Superior temporal gyrus (tissue), 1 donor: ENCODE results near the gene SLC4A1AP.
"Not testable (repeated sequence)": the region's sequence is repeated elsewhere in the genome, so short reads cannot be mapped to it uniquely, and the experiment has no call there.

ENCODE experiments used
- DNase-seq: peaks from one replicate; pipeline ENCODE4 v3.0.0-alpha.2; 2016; ENCODE audit errors: extremely low spot score

The SLC4A1AP gene

GRCh38 chr2:27652341-27652740, 11.3 kb upstream of the SLC4A1AP start:
- DNase-seq = no peak

GRCh38 chr2:27652790-27653189, 10.9 kb upstream of the SLC4A1AP start:
- no peak for DNase-seq

GRCh38 chr2:27653397-27653796, 10.3 kb upstream of the SLC4A1AP start:
- DNase-seq = no peak

GRCh38 chr2:27655155-27655951, 8.3 kb upstream of the SLC4A1AP start:
- DNase-seq = no peak

- DNase-seq = no peak
Observed at GRCh38 chr2:27661371-27661770, 2.3 kb upstream of the SLC4A1AP start.

GRCh38 chr2:27664154-27664574, 475 bp downstream of the SLC4A1AP start:
- no peak for DNase-seq

GRCh38 chr2:27664622-27665363, 1.1 kb downstream of the SLC4A1AP start:
- DNase-seq = no peak

- DNase-seq = no peak
Observed at GRCh38 chr2:27667446-27667845, 3.8 kb downstream of the SLC4A1AP start.

GRCh38 chr2:27671235-27671634, 7.5 kb downstream of the SLC4A1AP start:
- no peak for DNase-seq

- DNase-seq = no peak
Observed at GRCh38 chr2:27672723-27673486, 9.2 kb downstream of the SLC4A1AP start.

GRCh38 chr2:27680571-27680970, 16.9 kb downstream of the SLC4A1AP start:
- no peak for DNase-seq

GRCh38 chr2:27681841-27682240, 18.2 kb downstream of the SLC4A1AP start:
- no peak for DNase-seq

GRCh38 chr2:27682334-27682771, 18.7 kb downstream of the SLC4A1AP start:
- not testable (repeated sequence) for DNase-seq

GRCh38 chr2:27683390-27684071, 19.8 kb downstream of the SLC4A1AP start:
- peak; percentile 95 for DNase-seq

GRCh38 chr2:27685006-27685405, 21.3 kb downstream of the SLC4A1AP start:
- DNase-seq = not testable (repeated sequence)

- DNase-seq = no peak
Observed at GRCh38 chr2:27685577-27685976, 21.9 kb downstream of the SLC4A1AP start.

- no peak for DNase-seq
Observed at GRCh38 chr2:27687232-27687631, 23.5 kb downstream of the SLC4A1AP start.

- no peak for DNase-seq
Observed at GRCh38 chr2:27689424-27689823, 25.7 kb downstream of the SLC4A1AP start.

- no peak for DNase-seq
Observed at GRCh38 chr2:27690052-27690451, 26.4 kb downstream of the SLC4A1AP start.

- DNase-seq = no peak
Observed at GRCh38 chr2:27697660-27698059, 34.0 kb downstream of the SLC4A1AP start.

- no peak for DNase-seq
Observed at GRCh38 chr2:27701676-27702075, 38.0 kb downstream of the SLC4A1AP start.

GRCh38 chr2:27702302-27702701, 38.6 kb downstream of the SLC4A1AP start:
- DNase-seq = no peak
